ENCODE data around the gene TWF1.

Gene TWF1

GRCh38 chr12:43789941-43790340 is 16.2 kb downstream of the TWF1 start (continued):
- no peak for TF ChIP-seq HOXD13 (CRISPR knock-in tag; IDR thresholded peaks at IDR 0.05; ENCODE audit: borderline replicate concordance)
- no peak for TF ChIP-seq MYNN (tag by site-specific recombination; IDR thresholded peaks at IDR 0.05; ENCODE audit: borderline replicate concordance)
- no peak for TF ChIP-seq ZNF175 (tag by site-specific recombination; IDR thresholded peaks at IDR 0.05)
- no peak for TF ChIP-seq ZIC2 (tag by site-specific recombination; IDR thresholded peaks at IDR 0.05)
- no peak for TF ChIP-seq ZNF791 (tag by site-specific recombination; IDR thresholded peaks at IDR 0.05)
- TF ChIP-seq ZNF155 (tag by site-specific recombination; IDR thresholded peaks at IDR 0.05) = no peak
- no peak for TF ChIP-seq ZNF169 (tag by site-specific recombination; IDR thresholded peaks at IDR 0.05)
- no peak for TF ChIP-seq KLF7 (tag by site-specific recombination; IDR thresholded peaks at IDR 0.05; ENCODE audit: borderline replicate concordance)
- no peak for TF ChIP-seq PBX3 (CRISPR knock-in tag; IDR thresholded peaks at IDR 0.05)
- TF ChIP-seq HIC1 (tag by site-specific recombination; IDR thresholded peaks at IDR 0.05) = no peak
- TF ChIP-seq YY2 (tag by site-specific recombination; IDR thresholded peaks at IDR 0.05) = no peak
- TF ChIP-seq ZBTB21 (tag by site-specific recombination; IDR thresholded peaks at IDR 0.05) = peak; percentile 75
- no peak for TF ChIP-seq ZNF548 (tag by site-specific recombination; IDR thresholded peaks at IDR 0.05)
- TF ChIP-seq OSR2 (tag by site-specific recombination; IDR thresholded peaks at IDR 0.05) = no peak
- TF ChIP-seq KLF8 (tag by site-specific recombination; IDR thresholded peaks at IDR 0.05) = no peak
- no peak for TF ChIP-seq ZNF335 (tag by site-specific recombination; conservative IDR thresholded peaks at IDR 0.05)
- TF ChIP-seq ZNF157 (tag by site-specific recombination; IDR thresholded peaks at IDR 0.05) = no peak
- no peak for TF ChIP-seq ZBTB11 (tag by site-specific recombination; conservative IDR thresholded peaks at IDR 0.05; ENCODE audit: low read depth)
- TF ChIP-seq ZNF48 (tag by site-specific recombination; IDR thresholded peaks at IDR 0.05) = no peak
- no peak for TF ChIP-seq YY1 (tag by site-specific recombination; IDR thresholded peaks at IDR 0.05)
- TF ChIP-seq FEZF1 (tag by site-specific recombination; IDR thresholded peaks at IDR 0.05) = no peak
- no peak for TF ChIP-seq ZNF274 (IDR thresholded peaks at IDR 0.05; ENCODE audit: low read length)
- no peak for TF ChIP-seq ZNF274 (tag by site-specific recombination; IDR thresholded peaks at IDR 0.05; ENCODE audit: borderline replicate concordance)
- no peak for TF ChIP-seq ZNF610 (tag by site-specific recombination; IDR thresholded peaks at IDR 0.05; ENCODE audit: borderline replicate concordance)
- peak; percentile 73 for TF ChIP-seq ZBTB17 (tag by site-specific recombination; IDR thresholded peaks at IDR 0.05)
- TF ChIP-seq ZNF350 (tag by site-specific recombination; IDR thresholded peaks at IDR 0.05) = no peak
- no peak for TF ChIP-seq KLF1 (tag by site-specific recombination; IDR thresholded peaks at IDR 0.05)
- no peak for TF ChIP-seq MZF1 (tag by site-specific recombination; IDR thresholded peaks at IDR 0.05; ENCODE audit: borderline replicate concordance)
- no peak for TF ChIP-seq TCF7L2 (IDR thresholded peaks at IDR 0.05; ENCODE audit: borderline replicate concordance, low read depth, low read length)
- no peak for TF ChIP-seq ZNF488 (tag by site-specific recombination; IDR thresholded peaks at IDR 0.05)
- TF ChIP-seq GLIS1 (tag by site-specific recombination; IDR thresholded peaks at IDR 0.05) = no peak
- no peak for TF ChIP-seq OVOL3 (tag by site-specific recombination; IDR thresholded peaks at IDR 0.05)
- TF ChIP-seq ZNF16 (tag by site-specific recombination; IDR thresholded peaks at IDR 0.05; ENCODE audit: low read depth) = no peak
- no peak for TF ChIP-seq ZNF239 (tag by site-specific recombination; IDR thresholded peaks at IDR 0.05)
- TF ChIP-seq ZNF701 (tag by site-specific recombination; IDR thresholded peaks at IDR 0.05) = no peak
- TF ChIP-seq ZNF792 (tag by site-specific recombination; IDR thresholded peaks at IDR 0.05) = 0 out of 2 replicates have a peak, but pooled peaks have one; percentile 34
- no peak for TF ChIP-seq ZNF473 (tag by site-specific recombination; IDR thresholded peaks at IDR 0.05)
- peak; percentile 49; the same call in 1 of the 2 replicates for TF ChIP-seq ZNF629 (tag by site-specific recombination; IDR thresholded peaks at IDR 0.05)
